GM18511 (cell line): ENCODE measurements around the gene ARIH1.

ENCODE experiments used
- ATAC-seq: cut with Tn5 transposase; IDR thresholded peaks from one replicate; pipeline ENCODE4 v1.9.1; 2021; ENCODE audit warnings: mild to moderate bottlenecking, moderate library complexity; ENCODE audit not compliant: unreplicated experiment

Gene ARIH1

DNA sequence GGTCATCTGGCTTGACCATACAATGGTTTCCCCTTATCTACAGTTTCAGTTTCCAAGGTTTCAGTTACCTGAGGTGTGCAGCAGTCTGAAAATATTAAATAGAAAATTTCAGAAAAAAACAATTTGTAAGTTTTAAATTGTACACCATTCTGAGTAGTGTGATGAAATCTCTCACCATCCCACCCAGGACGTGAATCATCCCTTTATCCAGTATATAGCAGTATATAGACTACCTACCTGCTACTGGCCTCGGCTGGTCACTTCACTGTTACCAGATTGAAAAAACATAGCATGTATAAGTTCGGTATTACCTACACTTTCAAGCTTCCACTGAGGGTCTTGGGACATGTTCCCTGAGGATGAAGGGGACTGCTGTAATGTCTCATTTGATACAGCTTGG lies 12.0 kb downstream of the ARIH1 start:
- ATAC-seq: no peak

DNA sequence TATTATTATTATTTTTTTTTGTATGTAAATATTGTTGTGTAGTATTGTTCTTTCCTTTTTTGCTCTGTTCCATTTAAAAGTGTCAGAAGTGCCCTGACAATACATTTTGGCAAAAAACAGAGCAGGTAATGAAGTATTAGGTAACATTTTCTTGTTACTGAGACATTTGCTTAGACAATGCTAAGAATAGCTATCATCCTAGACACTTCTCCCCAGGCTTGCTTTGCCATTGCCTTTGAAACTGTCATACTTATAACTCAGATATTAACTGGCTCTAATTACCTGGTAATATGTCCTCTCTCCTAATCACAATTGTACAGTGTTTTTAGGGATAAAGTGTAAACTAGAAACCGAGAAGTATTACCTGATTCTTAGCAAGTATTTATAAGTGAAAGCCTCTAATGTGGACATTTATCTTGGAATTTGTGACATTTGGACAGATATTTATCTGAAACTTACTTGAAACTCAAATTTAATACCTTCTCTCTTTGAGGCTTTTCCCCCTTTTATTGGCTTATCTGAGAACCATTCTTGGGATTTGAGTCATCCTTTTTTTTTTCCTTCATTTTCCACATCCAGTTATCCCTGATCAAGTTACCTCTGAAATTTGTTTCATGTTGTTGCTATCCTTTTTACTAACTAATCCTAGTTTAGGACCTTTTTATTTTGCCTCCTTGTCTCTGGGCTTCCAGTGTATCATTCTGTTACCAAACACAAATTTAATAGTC lies 13.1 kb downstream of the ARIH1 start:
- ATAC-seq: no peak

DNA sequence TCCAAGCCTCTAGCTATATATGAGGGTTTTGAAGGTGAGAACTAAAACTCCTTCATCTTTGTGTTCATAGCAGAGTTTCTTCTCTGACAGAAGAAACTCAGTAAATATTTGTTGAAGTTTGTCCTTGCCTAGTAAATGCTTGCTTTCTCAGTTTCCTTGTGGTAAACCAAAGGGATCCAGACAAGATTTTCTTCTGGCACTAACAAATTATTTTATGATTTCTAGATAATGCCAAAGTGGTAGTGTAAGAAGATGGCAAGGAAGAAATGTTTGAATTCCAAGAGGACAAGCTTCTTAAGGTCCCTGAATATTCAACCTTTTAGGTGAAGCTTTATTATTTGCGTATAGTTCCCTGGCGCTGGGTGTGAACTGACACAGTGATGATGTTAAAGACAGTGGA lies 14.4 kb downstream of the ARIH1 start:
- ATAC-seq: no peak

DNA sequence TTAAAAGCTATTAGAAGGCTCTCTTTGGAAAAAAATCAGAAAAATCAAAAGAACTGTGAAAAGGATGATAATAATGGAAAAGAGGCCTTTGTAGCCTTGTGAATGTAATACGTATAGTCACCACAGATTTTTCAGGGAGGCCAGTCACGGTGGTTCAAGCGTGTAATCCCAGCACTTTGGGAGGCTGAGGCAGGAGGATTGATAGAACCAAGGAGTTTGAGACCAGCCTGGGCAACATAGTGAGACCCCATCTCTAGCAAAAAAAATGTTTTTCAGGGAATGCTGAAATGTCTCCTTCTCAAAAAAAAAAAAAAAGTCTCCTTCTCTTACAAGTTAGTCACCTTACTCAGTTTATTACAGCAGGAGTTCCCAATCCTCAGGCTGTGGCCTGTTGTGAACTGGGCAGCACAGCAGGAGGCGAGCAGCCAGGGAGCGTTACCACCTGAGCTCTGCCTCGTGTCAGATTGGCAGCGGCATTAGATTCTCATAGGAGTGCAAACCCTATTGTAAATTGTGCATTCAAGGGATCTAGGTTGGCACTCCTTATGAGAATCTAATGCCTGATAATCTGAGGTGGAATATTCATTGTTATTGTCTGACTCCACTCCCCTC lies 15.9 kb downstream of the ARIH1 start:
- no peak for ATAC-seq

DNA sequence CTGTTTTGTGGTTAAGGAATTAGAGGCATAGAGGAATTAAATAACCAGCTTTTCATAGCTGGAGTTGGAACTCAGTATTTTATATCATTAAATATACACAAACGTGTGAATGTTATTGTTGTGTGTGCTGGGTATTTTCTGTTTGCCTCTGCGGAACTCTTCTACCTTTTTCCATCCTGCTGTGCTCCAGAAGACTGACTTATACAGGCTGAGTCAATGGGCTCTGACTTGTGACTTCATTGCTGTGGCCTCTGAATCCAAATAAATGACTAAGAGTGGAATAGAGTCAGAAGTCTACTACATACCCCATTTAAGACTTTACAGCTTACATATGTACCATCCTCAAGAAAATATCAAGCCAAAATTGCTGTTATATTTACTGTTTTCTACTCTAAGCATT lies 17.6 kb downstream of the ARIH1 start:
- no peak for ATAC-seq

DNA sequence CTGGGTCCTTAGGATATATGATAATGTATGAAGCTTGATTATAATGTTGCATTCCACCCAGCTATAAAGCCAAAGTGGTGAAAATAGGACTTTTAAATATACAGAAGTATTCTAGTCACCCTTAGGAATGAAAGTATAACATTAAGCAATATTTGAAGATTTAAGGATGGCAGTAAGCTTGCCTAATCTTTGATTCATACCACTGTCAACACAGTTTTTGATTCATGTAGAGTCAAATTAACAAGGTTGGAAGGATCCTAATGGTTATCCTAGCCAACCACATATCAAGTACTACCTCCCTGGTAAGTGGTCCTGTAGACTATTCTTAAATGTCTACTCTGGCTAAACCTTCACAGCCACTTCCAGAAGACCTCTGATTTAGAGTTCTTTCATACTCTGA lies 18.6 kb downstream of the ARIH1 start:
- ATAC-seq: no peak

DNA sequence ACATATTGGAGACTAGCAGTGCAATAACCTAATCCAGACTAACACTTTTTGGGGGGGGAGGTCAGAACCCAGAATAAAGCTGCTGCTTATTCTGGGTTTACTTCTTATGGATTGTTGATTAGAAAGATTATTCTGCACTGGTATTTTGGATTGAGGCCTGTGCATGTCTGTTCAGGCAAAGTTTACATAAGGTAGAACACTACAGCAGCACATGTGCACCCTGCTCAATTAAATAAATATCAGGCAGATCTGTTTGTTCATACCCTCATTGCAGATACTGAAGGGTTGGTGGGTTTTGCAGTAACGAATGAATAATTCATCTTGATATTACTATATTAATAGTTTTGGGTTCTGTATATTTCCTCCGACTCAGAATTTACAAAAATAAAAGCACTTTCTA lies 19.1 kb downstream of the ARIH1 start:
- no peak for ATAC-seq

DNA sequence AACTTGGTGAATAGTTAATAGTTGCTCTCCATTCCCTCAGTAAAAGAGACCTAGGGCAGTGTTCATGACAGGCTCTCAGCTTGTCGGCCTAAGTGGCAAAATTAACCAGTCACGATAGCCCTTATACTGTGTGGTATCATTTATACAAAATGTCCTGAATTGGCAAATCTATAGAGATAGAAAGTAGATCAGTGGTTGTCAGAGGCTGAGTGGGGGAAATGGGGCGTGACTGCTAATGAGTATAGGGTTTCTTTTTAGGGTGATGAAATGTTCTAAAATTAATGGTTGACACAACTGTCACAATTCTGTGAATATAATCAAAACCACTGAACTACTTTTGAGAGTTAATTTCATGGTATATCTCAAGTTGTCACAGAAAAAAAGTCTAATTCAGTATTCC lies 20.9 kb downstream of the ARIH1 start:
- no peak for ATAC-seq

DNA sequence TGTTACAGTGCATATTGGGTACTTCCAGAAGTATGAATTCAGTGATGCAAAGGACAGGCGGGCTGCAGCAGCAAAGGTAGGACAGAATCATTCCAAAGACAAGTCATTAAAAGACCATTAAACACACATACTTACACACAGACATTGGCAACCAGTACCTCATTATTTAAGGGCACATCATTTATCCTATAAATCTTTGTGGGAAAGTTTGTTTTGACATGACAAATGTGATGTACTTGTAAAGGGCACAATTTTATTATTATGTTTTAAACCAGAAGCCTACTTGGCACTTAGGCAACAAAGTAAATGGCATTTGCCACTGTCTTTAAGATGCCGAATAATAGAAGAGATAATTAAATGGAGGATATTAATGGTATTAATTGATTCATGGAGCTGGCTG lies 22.7 kb downstream of the ARIH1 start:
- ATAC-seq: no peak

DNA sequence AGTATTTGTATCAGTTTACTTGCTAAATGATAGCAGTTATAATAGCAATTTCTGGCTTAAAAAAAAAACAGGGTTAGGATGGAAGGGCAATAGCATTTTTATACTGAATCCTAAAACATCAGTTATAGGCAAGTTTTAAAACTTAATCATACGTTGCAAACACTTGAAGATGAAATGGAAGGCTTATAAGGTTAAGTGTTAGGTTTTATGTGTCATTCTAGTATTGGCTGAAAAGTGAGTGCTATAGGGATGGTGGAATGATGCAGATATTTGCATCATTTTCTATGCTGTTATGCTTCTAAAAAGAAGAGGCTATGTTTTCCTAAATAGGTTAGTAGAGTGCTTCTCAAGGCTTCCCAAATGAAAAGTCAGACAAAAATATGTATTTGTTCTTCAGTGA lies 23.3 kb downstream of the ARIH1 start:
- no peak for ATAC-seq

DNA sequence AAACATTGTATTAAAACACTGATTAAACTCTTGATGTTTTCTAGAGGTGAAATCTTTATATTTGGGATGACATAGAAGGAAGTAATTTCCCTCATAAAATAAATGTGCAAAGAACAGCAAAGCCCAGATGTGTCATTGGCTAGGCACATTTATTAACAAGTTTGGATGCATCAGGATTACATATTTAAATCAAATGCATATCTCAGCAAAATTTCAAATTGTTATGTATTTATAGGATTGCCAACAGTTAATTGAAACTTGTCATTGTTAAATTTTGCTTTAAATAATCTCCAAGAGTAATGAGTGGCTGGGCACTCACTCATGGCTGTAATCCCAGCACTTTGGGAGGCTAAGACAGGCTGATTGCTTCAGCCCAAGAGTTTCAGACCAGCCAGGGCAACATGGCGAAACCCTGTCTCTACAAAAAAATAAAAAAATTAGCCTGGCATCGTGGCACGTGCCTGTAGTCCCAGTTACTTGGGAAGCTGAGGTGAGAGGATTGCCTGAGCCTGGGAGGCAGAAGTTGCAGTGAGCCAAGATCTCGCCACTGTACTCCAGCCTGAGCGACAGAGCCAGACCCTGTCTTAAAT lies 28.2 kb downstream of the ARIH1 start:
- ATAC-seq: no peak

DNA sequence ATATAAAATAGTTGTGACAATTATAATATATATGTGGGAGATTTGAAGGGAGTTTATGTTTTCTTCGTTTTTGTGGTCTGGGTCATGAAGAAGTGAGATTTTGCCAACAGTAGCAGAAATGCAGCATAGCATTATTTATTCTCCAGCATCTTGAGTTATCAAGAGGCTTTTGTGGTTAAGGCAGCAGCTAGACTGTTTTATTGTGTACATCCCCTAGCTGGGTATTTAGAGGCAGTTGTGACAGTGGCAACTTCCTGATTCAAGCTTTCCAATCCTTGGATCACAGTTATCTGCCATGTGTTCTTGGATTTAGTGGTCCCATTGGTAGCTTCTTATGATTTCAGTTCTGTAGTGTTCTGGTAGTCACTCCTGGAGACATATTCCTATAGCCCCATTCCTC lies 29.0 kb downstream of the ARIH1 start:
- no peak for ATAC-seq

DNA sequence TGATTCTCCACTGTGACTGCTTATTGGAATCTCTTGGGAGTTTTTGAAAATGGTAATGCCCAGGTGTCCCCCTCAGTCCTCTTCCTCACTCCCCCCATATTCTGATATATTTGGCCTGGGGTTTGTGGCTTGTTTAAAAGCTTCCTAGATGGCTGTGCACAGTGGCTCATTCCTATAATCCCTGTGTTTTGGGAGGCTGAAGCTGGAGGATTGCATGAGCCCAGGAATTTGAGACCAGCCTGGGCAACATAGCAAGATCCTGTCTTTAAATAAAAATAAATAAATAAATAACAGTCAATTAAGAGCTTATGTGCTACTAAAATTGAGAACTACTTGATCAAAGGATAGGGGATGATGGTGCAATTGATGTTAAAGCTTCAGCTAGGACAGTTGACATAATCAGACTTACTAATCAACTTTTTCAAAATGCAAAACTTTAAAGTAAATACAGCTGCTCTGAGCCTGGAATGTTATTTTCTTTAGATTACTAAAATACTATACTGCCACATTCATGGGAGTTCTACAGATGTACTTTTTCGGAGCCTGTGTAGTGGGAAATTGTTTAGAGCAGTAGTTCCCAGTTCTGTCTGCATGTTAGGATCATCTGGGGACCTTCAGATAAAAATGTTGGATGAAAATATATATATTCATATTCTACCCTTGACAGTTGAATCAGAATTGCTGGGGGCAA lies 33.4 kb downstream of the ARIH1 start:
- ATAC-seq: no peak

DNA sequence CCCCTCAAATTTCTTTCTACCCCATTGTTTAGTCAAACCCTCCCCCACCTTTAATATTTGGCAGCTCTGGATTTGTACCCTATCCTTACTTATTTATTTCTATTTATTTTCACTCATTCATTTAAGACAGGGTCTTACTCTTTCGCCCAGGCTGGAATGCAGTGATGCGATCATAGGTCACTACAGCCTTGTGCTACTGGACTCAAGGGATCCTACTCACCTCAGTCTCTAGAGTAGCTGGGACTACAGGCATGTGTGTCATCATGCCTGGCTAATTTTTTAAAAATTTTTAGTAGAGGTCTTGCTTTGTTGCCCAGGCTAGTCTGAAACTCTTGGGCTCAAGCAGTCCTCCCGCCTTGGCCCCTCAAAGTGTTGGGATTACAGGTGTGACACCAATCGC lies 35.4 kb downstream of the ARIH1 start:
- no peak for ATAC-seq

DNA sequence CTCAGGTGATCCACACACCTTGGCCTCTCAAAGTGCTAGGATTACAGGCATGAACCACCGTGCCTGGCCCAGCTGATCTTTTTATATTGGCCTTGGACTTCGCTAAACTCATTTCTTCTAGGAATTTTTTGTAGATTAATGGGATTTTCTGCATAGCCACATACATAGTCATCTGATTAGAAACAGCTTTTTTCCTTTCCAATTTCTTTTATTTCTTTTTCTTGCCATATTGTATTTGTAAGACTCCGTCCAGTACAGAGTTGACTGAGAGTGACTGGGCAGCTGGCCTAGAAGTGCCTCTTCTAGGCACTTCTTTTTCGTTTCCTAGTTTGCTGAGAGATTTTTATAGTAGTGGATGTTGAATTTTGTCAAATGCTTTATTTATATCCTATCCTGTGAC lies 37.4 kb downstream of the ARIH1 start:
- ATAC-seq: no peak

DNA sequence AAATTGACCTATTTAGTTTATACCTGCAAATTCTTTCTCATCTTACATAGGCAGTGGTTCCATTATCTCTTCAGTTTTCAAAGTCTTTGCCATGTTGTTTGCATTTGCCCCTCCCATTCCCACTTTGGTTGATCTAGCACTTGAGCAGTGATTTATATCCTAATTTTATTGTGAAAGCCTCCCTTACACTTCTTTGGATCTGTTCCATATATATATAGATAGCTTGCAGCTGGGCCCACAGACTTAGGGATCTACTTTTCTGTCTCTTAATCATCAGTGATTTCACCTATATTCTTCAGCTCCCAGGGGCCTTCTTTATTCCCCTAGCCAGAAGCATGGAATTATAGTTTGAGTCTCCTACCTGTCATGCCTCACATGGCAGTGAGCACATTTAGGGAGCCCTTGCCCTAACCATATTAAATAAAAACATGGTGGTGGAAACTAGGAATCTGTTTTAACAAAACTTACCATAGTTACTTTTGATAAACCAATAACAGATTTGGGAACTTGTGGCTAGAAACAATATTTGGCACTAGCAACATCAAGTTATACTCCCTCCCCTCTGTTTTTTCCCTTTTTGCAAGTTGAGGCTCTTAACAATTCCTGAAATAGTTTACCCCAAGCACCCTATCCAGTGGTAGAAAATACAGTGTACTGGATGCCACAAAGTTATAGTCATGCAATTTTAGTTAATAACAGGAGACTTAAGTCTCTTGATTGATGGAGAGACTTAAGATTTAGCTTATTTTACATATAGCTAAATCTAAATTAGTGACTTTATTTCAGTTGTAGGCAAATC lies 41.7 kb downstream of the ARIH1 start:
- ATAC-seq: no peak

DNA sequence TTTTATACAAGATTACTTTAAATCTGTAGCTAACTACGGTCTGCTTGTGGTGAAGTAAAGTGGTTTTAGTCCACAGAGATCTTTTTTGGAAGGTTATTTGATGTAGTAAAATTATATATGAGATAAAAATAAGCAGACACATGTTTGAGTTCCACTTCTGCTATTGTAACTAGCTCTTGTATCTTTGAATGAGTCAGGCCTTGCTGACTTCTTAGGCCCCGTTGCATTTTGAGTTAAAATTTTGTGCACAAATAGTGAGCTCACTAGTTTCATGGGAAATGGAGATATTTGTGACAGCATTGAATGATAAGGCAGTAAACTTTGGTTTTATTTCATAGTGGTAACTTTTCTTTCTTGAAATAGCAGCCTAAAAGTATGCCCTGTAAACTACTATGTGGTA lies 42.6 kb downstream of the ARIH1 start:
- ATAC-seq: no peak

DNA sequence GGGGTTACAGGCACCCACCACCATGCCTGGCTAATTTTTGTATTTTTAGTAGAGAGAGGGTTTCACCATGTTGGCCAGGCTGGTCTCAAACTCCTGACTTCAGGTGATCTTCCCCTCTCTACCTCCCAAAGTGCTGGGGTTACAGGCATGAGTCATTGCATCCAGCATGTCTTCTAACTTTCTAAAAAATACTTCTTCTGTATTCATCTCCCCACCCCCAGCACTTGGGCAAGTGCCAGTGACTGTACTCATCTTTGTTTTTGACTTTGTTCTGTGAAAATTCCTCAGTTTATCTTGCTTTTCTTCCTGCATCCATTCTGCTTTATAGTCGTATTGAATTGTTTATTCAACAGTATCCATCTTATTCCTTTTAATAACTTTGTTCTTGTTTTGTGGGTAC lies 47.6 kb downstream of the ARIH1 start:
- ATAC-seq: no peak

DNA sequence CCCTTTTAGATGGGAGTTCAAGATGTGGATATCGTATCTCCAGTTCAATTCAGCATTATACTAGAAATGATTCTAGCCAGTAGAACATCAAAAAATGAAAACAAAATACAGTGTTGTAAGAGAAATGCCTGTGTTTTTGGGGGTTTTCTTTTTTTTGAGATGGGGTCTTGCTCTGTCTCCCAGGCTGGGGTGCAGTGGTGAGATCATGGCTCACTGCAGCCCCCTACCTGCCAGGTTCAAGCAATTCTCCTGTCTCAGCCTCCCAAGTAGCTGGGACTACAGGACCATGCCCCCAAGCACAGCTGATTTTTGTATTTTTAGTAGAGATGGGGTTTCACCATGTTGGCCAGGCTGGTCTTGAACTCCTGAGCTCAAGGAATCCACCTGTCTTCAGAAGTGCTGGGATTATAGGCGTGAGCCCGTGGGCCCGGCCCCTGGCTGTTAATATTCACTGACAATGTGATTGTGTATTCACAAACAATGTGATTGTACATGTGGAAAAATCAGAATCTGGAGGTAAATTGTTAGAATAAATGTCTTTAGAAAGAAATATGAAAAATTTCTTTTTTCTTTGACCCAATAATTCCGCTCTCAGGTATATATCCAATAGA lies 59.0 kb downstream of the ARIH1 start:
- ATAC-seq: no peak

DNA sequence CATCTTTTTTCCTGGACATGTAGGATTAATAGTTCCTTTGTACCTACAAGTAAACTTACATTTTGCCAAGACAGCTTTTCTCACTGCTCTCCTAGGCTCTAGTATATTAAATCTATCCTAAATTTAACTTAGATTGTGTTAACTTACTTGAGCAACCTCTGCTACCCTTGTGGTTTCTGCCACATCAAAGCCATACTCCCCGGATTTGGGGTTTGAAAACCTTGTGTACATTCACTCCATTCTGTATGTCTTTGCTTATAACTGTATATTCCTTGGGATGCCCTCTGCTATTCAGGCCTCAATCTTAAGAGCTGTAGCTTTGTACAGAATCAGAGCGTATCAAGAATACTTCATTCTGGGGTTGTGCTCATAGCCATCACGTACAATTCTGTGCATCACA lies 60.4 kb downstream of the ARIH1 start:
- no peak for ATAC-seq

DNA sequence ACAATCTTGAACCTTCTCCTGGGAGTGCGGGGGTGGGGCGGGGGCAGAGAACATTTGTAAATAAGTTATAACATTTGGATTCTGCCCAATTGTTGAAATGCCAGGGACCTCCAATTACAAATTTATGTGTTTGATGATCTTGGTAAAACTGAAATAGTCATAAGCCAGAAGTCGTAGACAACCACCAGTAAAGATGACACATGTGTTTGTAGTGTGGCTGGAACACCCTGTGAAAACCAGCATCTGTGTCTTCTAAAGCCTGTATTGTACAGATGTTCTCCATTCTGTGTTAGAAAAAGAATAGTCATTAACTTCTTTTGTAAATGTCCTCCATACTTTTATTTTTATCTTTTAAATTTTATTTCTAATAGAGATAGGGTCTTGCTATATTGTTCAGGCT lies 61.8 kb downstream of the ARIH1 start:
- ATAC-seq: no peak
